HepG2 (cell line): ENCODE results near the gene RNASE4. TPM values are rescaled to one million over a fixed set of nuclear protein-coding genes. Genes with fewer than 3 reads are reported as not detected.

Source experiments
- BORCS8-MEF2B ChIP-seq: sonication (generic); formaldehyde crosslinking; IDR thresholded peaks from 2 replicates; pipeline ENCODE4 v1.8.0; 2022; ENCODE audit warnings: mild to moderate bottlenecking, missing genetic modification reagents
- NFYB ChIP-seq: sonication (generic); formaldehyde crosslinking; IDR thresholded peaks from 2 replicates; pipeline ENCODE4 v1.4.0; 2020; ENCODE audit warnings: missing genetic modification reagents
- RBFOX2 ChIP-seq: fragments of 200-400 bp; formaldehyde crosslinking; IDR thresholded peaks from 2 replicates; pipeline ENCODE4 v1.6.1; 2017; ENCODE audit warnings: low read depth, mild to moderate bottlenecking, low read length
- SMARCE1 ChIP-seq: fragments of 450-650 bp; IDR thresholded peaks from 2 replicates; pipeline ENCODE4 v1.6.1; 2017; ENCODE audit warnings: borderline replicate concordance
- SNRNP70 ChIP-seq: fragments of 200-400 bp; formaldehyde crosslinking; IDR thresholded peaks from 2 replicates; pipeline ENCODE4 v1.6.1; 2017; ENCODE audit warnings: mild to moderate bottlenecking, low read depth, low read length, moderate library complexity
- ZBTB49 ChIP-seq: sonication (generic); formaldehyde crosslinking; IDR thresholded peaks from 2 replicates; pipeline ENCODE4 v1.4.0; 2020; ENCODE audit warnings: missing genetic modification reagents, borderline replicate concordance
- ZNF234 ChIP-seq: sonication (generic); formaldehyde crosslinking; conservative IDR thresholded peaks from 2 replicates; pipeline ENCODE4 v1.5.1; 2020; ENCODE audit warnings: mild to moderate bottlenecking, missing genetic modification reagents
- ZNF337 ChIP-seq: sonication (generic); formaldehyde crosslinking; IDR thresholded peaks from 2 replicates; pipeline ENCODE4 v1.5.1; 2020; ENCODE audit warnings: missing genetic modification reagents, low read depth, mild to moderate bottlenecking, borderline replicate concordance
- ZNF430 ChIP-seq: sonication (generic); formaldehyde crosslinking; IDR thresholded peaks from 2 replicates; pipeline ENCODE4 v1.9.0; 2021; ENCODE audit warnings: mild to moderate bottlenecking, missing genetic modification reagents
- ZNF546 ChIP-seq: sonication (generic); formaldehyde crosslinking; conservative IDR thresholded peaks from 2 replicates; pipeline ENCODE4 v1.8.1; 2023; ENCODE audit warnings: mild to moderate bottlenecking, missing genetic modification reagents
- ZNF710 ChIP-seq: sonication (generic); formaldehyde crosslinking; IDR thresholded peaks from 2 replicates; pipeline ENCODE4 v1.5.0; 2020; ENCODE audit warnings: mild to moderate bottlenecking, missing genetic modification reagents, borderline replicate concordance
- ZSCAN12 ChIP-seq: sonication (generic); formaldehyde crosslinking; IDR thresholded peaks from 2 replicates; pipeline ENCODE4 v1.9.0; 2021; ENCODE audit warnings: mild to moderate bottlenecking, missing genetic modification reagents
- polyA plus RNA-seq, 8 experiments: library from polyadenylated mRNA; depleted of rRNA in 3 of 8; stranded (reverse) in 7 of 8; unstranded in 1 of 8; fragments of >200 nt; fragmentation: Illumina TruSeq in 4 of 8; extraction: Trizol in 4 of 8; gene quantifications; 2 replicates each; pipeline versions ENCODE4 v1.2.1 to v1.2.3, GENCODE V29; 2011 to 2016; ENCODE audit warnings: low read depth in 4 of 8, missing spikeins in 1 of 8, mixed read lengths in 1 of 8; ENCODE audit not compliant: insufficient read depth in 1 of 8
- total RNA-seq, 5 experiments: library from RNA; depleted of rRNA; stranded (reverse); fragments of >200 nt; fragmentation: Illumina TruSeq; extraction: Trizol; gene quantifications; 2 replicates each; pipeline ENCODE4 v1.2.3, GENCODE V29; 2016; ENCODE audit warnings: low read depth in 1 of 5
- TF ChIP-seq, protein P1 (sequence below): sonication (generic); formaldehyde crosslinking; IDR thresholded peaks from 2 replicates; pipeline ENCODE4 v1.4.0; 2020; ENCODE audit warnings: missing genetic modification reagents, mild to moderate bottlenecking, borderline replicate concordance
- TF ChIP-seq, protein P2 (sequence below): sonication (generic); formaldehyde crosslinking; IDR thresholded peaks from 2 replicates; pipeline ENCODE4 v1.9.0; 2021; ENCODE audit warnings: mild to moderate bottlenecking, missing genetic modification reagents
- TF ChIP-seq, protein P3 (sequence below), 2 experiments: sonication (generic) in 1 of 2; formaldehyde crosslinking in 1 of 2; IDR thresholded peaks; 2 replicates each; pipeline versions ENCODE4 v1.5.1 to v1.6.1; 2011 to 2020; ENCODE audit warnings: borderline replicate concordance in 1 of 2, low read depth in 1 of 2, low read length in 1 of 2, mild to moderate bottlenecking in 1 of 2, missing genetic modification reagents in 1 of 2, moderate library complexity in 1 of 2

The RNASE4 gene
- total and polyA plus RNA-seq, 2 of the 13 experiments (the other 11 are each of a cell fraction or from before 2014, with no cell fraction given) = 109 to 983 TPM

GRCh38 chr14:20682127-20682434, 2.3 kb upstream of the RNASE4 start (continued):
- TF ChIP-seq ZSCAN12 (CRISPR knock-in tag) (0 out of 2 replicates have a peak, but pooled peaks have one; percentile 59), SMARCE1 (no peak), ZBTB49 (CRISPR knock-in tag) (no peak), RBFOX2 (no peak), ZNF546 (CRISPR knock-in tag) (no peak), ZNF430 (CRISPR knock-in tag) (no peak), ZNF710 (CRISPR knock-in tag) (no peak), ZNF337 (CRISPR knock-in tag) (no peak), BORCS8-MEF2B (CRISPR knock-in tag) (0 out of 2 replicates have a peak, but pooled peaks have one; percentile 20), NFYB (CRISPR knock-in tag) (no peak), SNRNP70 (no peak), ZNF234 (no peak)
- TF ChIP-seq, protein P1, sequence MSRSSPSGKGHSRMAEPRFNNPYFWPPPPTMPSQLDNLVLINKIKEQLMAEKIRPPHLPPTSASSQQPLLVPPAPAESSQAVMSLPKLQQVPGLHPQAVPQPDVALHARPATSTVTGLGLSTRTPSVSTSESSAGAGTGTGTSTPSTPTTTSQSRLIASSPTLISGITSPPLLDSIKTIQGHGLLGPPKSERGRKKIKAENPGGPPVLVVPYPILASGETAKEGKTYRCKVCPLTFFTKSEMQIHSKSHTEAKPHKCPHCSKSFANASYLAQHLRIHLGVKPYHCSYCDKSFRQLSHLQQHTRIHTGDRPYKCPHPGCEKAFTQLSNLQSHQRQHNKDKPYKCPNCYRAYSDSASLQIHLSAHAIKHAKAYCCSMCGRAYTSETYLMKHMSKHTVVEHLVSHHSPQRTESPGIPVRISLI (CRISPR knock-in tag) = no peak
- TF ChIP-seq, protein P2, sequence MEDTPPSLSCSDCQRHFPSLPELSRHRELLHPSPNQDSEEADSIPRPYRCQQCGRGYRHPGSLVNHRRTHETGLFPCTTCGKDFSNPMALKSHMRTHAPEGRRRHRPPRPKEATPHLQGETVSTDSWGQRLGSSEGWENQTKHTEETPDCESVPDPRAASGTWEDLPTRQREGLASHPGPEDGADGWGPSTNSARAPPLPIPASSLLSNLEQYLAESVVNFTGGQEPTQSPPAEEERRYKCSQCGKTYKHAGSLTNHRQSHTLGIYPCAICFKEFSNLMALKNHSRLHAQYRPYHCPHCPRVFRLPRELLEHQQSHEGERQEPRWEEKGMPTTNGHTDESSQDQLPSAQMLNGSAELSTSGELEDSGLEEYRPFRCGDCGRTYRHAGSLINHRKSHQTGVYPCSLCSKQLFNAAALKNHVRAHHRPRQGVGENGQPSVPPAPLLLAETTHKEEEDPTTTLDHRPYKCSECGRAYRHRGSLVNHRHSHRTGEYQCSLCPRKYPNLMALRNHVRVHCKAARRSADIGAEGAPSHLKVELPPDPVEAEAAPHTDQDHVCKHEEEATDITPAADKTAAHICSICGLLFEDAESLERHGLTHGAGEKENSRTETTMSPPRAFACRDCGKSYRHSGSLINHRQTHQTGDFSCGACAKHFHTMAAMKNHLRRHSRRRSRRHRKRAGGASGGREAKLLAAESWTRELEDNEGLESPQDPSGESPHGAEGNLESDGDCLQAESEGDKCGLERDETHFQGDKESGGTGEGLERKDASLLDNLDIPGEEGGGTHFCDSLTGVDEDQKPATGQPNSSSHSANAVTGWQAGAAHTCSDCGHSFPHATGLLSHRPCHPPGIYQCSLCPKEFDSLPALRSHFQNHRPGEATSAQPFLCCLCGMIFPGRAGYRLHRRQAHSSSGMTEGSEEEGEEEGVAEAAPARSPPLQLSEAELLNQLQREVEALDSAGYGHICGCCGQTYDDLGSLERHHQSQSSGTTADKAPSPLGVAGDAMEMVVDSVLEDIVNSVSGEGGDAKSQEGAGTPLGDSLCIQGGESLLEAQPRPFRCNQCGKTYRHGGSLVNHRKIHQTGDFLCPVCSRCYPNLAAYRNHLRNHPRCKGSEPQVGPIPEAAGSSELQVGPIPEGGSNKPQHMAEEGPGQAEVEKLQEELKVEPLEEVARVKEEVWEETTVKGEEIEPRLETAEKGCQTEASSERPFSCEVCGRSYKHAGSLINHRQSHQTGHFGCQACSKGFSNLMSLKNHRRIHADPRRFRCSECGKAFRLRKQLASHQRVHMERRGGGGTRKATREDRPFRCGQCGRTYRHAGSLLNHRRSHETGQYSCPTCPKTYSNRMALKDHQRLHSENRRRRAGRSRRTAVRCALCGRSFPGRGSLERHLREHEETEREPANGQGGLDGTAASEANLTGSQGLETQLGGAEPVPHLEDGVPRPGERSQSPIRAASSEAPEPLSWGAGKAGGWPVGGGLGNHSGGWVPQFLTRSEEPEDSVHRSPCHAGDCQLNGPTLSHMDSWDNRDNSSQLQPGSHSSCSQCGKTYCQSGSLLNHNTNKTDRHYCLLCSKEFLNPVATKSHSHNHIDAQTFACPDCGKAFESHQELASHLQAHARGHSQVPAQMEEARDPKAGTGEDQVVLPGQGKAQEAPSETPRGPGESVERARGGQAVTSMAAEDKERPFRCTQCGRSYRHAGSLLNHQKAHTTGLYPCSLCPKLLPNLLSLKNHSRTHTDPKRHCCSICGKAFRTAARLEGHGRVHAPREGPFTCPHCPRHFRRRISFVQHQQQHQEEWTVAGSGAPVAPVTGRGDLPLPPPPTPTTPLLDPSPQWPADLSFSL (CRISPR knock-in tag) = no peak
- TF ChIP-seq, protein P3, sequence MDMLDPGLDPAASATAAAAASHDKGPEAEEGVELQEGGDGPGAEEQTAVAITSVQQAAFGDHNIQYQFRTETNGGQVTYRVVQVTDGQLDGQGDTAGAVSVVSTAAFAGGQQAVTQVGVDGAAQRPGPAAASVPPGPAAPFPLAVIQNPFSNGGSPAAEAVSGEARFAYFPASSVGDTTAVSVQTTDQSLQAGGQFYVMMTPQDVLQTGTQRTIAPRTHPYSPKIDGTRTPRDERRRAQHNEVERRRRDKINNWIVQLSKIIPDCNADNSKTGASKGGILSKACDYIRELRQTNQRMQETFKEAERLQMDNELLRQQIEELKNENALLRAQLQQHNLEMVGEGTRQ (IDR thresholded peaks at IDR 0.05; ENCODE audit: low read depth, low read length) = no peak
- TF ChIP-seq, protein P3 (CRISPR knock-in tag; IDR thresholded peaks at IDR 0.05; ENCODE audit: borderline replicate concordance) = no peak
